ENCODE data around the gene PARK7. TPM values are rescaled to one million over a fixed set of nuclear protein-coding genes. Genes with fewer than 3 reads are reported as not detected.

PARK7 gene
- total and polyA plus RNA-seq, 11 donors = 275 to 550 (median 345) TPM

GRCh38 chr1:8010080-8010664 is 48.7 kb downstream of the PARK7 start:
- no peak overlapping the region for H3K4me3 ChIP-seq
- intact Hi-C loops (cut with DNase I) = loop anchor here in 3 of 10 donors (10.0 kb wide), 1 partner anchor 335 kb away; no protein-coding TSS in a partner anchor
- no peak overlapping the region for H3K27ac ChIP-seq
- peaks cover 0 to 45% (median 29%) of the 10 kb centered on the region in 9 donors for H3K36me3 ChIP-seq
- DNase-seq (peak in 2 of 5 donors; percentile 24 to 57), ATAC-seq (no peak)
- H3K4me1 ChIP-seq = peaks cover 2 to 23% (median 10%) of the 10 kb centered on the region in 12 donors
- TF ChIP-seq CTCF (IDR thresholded peaks at IDR 0.05) (no peak), POLR2A (IDR thresholded peaks at IDR 0.05) (no peak)
- no peaks in the 10 kb centered on the region for H3K27me3 ChIP-seq
- H3K9me3 ChIP-seq = no peaks in the 10 kb centered on the region
- WGBS, 4 donors = 78 to 85% (median 83%) methylated on average over 8 of the region's 8 CpGs

GRCh38 chr1:8011016-8011415 is 49.5 kb downstream of the PARK7 start:
- H3K9me3 ChIP-seq = no peaks in the 10 kb centered on the region
- peaks cover 0 to 45% (median 29%) of the 10 kb centered on the region in 9 donors for H3K36me3 ChIP-seq
- peaks cover 0 to 23% (median 10%) of the 10 kb centered on the region in 12 donors for H3K4me1 ChIP-seq
- DNase-seq (no peak), ATAC-seq (no peak)
- H3K27me3 ChIP-seq = no peaks in the 10 kb centered on the region
- WGBS, 4 donors = 82 to 92% (median 86%) methylated on average over 4 of the region's 4 CpGs
- H3K4me3 ChIP-seq = no peak overlapping the region
- H3K27ac ChIP-seq = no peak overlapping the region
- intact Hi-C loops (cut with DNase I) = loop anchor here in 3 of 10 donors (10.0 kb wide), 1 partner anchor 334 kb away; no protein-coding TSS in a partner anchor
- no peak for TF ChIP-seq CTCF (IDR thresholded peaks at IDR 0.05)
- TF ChIP-seq POLR2A (IDR thresholded peaks at IDR 0.05) = no peak

- ATAC-seq (no peak), DNase-seq (no peak)
- peaks cover 0 to 29% (median 19%) of the 10 kb centered on the region in 12 donors for H3K4me1 ChIP-seq
- TF ChIP-seq POLR2A (IDR thresholded peaks at IDR 0.05) (no peak), CTCF (IDR thresholded peaks at IDR 0.05) (no peak)
- no peaks in the 10 kb centered on the region for H3K9me3 ChIP-seq
- intact Hi-C loops (cut with DNase I) = loop anchor here in 3 of 10 donors (10.0 kb wide), 1 partner anchor 333 kb away; no protein-coding TSS in a partner anchor
- no peaks in the 10 kb centered on the region for H3K27me3 ChIP-seq
- H3K27ac ChIP-seq = no peak overlapping the region
- WGBS, 4 donors = 88 to 93% (median 90%) methylated on average over 7 of the region's 7 CpGs
- no peak overlapping the region for H3K4me3 ChIP-seq
- H3K36me3 ChIP-seq = peaks cover 0 to 45% (median 29%) of the 10 kb centered on the region in 9 donors
Observed at GRCh38 chr1:8011923-8012858, 50.7 kb downstream of the PARK7 start.

- H3K27ac ChIP-seq = no peak overlapping the region
- WGBS, 4 donors = 95 to 99% (median 96%) methylated on average over 4 of the region's 4 CpGs
- peaks cover 0 to 36% (median 25%) of the 10 kb centered on the region in 12 donors for H3K4me1 ChIP-seq
- ATAC-seq (no peak), DNase-seq (no peak)
- no peaks in the 10 kb centered on the region for H3K9me3 ChIP-seq
- no peak for TF ChIP-seq CTCF (IDR thresholded peaks at IDR 0.05)
- TF ChIP-seq POLR2A (IDR thresholded peaks at IDR 0.05) = no peak
- no peak overlapping the region for H3K4me3 ChIP-seq
- peaks cover 0 to 45% (median 29%) of the 10 kb centered on the region in 9 donors for H3K36me3 ChIP-seq
- intact Hi-C loops (cut with DNase I) = loop anchor here in 3 of 10 donors (10.0 kb wide), 1 partner anchor 332 kb away; no protein-coding TSS in a partner anchor
- H3K27me3 ChIP-seq = no peaks in the 10 kb centered on the region
Observed at GRCh38 chr1:8012955-8013354, 51.4 kb downstream of the PARK7 start.

Data from heart left ventricle (tissue), 16 donors.